Coronary artery (tissue), 2 donors: ENCODE results near the gene CINP.

Experiments
- DNase-seq: peaks from one replicate; pipeline ENCODE4 v3.0.0-alpha.2; 2017; ENCODE audit warnings: low spot score
- H3K27ac ChIP-seq, 2 donors: fragments of 200-600 bp; sonication (generic); one replicate each; pipeline ENCODE4 v1.5.1; 2016 to 2019
- H3K4me3 ChIP-seq: fragments of 200-600 bp; sonication (generic); 2 replicates; pipeline ENCODE4 v1.5.1; 2016; ENCODE audit warnings: mild to moderate bottlenecking, moderate library complexity
- TF ChIP-seq, protein P1 (sequence below): fragments of 200-600 bp; sonication (generic); IDR thresholded peaks from one replicate; pipeline ENCODE4 v1.5.1; 2019; ENCODE audit warnings: antibody characterized with exemption

Gene CINP

DNA sequence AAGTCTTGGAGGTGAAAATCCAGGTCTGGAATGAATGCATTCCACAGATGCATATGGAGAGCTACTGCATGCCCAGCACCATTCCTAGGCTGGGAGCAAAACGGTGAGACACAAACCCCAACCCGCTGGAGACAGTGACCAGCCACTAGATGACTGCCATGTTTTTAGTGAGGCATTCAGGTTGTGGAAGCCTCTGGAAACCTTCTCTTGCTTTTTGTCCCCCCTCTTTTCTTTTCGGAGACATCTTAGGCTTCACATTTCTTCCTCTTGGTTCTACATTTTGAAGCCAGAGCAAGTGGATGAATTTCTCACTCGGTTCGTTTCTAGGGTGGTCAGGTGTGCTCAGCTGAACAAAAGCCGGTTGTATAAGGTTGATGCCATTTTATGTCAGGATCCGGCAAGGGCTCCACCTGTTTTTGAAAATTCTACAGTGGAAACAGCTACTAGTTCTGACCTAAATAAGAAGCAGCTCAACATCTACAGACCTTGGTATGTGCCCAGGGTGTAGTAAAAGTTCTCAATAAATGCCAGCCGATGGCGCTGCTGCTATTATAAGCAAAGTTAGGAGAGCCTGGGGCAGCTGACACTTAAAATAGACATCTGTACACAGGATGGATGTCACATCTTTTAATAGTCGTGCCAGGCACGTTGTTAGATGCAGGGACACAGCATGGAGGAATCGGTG, 45.0 kb downstream of the CINP start:
- peak overlapping the region; percentile 69 for H3K4me3 ChIP-seq
- DNase-seq, result no peak
- peak overlapping the region; percentile 63 to 86 for H3K27ac ChIP-seq
- TF ChIP-seq, protein P1, sequence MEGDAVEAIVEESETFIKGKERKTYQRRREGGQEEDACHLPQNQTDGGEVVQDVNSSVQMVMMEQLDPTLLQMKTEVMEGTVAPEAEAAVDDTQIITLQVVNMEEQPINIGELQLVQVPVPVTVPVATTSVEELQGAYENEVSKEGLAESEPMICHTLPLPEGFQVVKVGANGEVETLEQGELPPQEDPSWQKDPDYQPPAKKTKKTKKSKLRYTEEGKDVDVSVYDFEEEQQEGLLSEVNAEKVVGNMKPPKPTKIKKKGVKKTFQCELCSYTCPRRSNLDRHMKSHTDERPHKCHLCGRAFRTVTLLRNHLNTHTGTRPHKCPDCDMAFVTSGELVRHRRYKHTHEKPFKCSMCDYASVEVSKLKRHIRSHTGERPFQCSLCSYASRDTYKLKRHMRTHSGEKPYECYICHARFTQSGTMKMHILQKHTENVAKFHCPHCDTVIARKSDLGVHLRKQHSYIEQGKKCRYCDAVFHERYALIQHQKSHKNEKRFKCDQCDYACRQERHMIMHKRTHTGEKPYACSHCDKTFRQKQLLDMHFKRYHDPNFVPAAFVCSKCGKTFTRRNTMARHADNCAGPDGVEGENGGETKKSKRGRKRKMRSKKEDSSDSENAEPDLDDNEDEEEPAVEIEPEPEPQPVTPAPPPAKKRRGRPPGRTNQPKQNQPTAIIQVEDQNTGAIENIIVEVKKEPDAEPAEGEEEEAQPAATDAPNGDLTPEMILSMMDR, result no peak

DNA sequence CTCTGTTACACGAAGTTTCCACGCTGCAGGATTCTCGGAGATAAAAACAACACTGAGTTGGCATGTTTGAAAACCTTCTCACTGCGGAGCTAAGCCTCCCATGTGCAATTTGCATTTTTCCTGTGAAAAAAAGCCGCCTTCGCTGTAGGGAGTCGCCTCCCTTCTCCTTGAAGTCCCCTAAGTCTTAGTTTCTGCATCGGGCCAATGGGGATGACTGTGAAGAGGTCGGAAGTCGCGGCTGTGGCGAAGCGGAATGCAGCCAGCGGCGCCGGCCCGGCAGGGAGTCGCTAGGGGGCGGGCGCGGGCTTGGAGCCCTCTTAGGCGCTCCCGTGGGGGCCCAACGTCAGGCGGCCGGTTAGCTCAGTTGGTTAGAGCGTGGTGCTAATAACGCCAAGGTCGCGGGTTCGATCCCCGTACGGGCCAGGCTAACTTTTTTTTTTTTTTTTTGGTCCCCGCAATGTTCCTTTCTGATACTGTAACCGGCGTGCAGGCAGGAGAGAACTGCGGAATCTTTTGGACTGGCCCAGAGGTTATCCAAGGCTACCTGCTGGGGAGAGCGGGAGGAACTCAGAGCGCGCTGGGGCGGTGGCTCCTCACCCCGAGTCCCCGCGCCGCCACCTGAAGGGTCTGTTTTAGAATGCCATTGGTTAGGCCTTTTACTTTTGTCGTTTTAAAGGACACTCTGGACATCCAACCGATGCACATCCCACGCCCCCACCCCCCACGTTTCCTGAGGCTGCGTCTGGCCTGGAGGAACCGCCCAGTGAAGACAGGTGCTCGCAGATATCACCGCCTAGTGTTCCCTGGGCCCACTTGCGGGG, 45.7 kb downstream of the CINP start:
- peak overlapping the region; percentile 69 for H3K4me3 ChIP-seq
- peak; percentile 97 for DNase-seq
- peak overlapping the region; percentile 63 to 86 for H3K27ac ChIP-seq
- TF ChIP-seq, protein P1, result peak; percentile 59

DNA sequence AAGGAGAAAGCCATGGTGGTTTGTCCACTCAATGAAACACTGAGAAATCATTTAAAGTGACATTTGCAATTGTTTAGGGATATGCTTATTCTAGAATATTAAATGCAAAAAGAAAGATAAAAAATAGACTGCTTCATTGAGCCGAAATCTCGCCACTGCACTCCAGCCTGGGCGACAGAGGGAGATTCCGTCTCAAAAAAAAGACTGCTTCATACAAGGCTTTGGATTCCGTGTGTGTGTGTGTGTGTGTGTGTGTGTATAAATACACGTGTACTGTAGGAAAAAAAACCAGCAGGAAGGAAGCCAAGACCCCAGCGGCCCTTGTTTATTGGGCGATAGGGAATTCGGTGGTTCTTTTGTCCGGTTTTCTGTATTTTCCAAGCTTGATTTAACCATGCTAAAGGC, 46.4 kb downstream of the CINP start:
- DNase-seq, result no peak
- H3K4me3 ChIP-seq, result peak overlapping the region; percentile 69
- H3K27ac ChIP-seq, result peak overlapping the region; percentile 63 to 75
- TF ChIP-seq, protein P1, result no peak

DNA sequence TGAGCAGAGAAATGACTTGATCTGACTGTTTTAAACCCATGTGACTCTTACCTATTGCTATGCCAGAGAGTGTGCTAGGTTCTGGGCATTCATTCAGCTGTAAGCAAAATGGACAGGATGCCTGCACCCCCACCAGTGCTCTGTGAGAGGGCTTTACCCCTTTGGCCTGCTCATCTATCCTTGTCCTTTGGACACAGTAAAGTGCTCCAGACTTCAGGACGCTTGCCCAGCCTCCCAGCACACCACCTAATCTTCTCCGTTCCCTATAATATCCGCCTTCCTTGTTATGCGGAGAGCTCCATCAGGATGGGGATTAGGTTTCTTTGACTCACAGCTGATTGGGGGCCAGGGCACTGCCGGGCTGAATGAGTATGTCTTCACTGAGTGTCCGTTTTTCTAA, 47.6 kb downstream of the CINP start:
- TF ChIP-seq, protein P1, result no peak
- Histone ChIP-seq H3K27ac (peak overlapping the region; percentile 3 to 41), H3K4me3 (no peak overlapping the region)
- DNase-seq, result no peak

DNA sequence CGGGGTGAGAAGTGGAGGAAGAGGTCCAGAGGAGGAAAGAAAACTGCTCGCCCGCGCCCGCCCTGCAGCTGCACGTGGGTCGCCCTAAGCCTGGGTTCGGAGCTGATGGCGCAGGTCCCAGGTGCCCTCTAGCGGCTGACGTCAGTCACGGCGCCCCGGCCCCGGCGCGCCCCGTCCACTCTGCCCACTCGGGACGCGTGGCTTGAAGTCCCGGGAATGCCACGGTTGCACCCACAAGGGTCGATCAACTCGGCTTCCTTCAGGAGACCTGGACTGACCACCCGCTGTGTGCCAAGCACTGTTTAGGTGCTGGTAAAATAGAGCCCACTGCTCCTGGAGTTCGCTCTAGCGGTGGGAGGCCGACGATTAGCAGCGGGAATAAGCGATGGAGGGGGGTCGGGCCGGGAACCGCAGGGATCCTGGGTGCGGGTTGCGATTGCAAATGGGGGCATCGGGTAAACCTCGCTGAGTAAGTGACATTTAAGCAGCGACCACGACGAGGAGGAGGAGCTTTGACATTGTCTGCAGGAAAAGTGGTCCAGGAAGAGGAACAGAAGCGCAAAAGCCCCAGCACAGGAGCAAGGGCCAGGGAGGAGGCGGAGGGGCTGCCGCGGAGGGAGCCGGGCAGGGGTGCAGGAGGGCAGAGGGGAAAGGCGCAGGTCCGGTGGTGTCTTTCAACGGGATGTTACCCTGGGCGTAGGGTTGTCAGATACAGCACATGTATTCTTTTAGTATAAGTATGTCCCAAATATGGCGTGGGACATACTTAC, 48.3 kb downstream of the CINP start:
- peak; percentile 87 for DNase-seq
- Histone ChIP-seq H3K4me3 (peak overlapping the region; percentile 74), H3K27ac (peak overlapping the region in 1 of 2 donors; percentile 0)
- TF ChIP-seq, protein P1, result peak; percentile 95

DNA sequence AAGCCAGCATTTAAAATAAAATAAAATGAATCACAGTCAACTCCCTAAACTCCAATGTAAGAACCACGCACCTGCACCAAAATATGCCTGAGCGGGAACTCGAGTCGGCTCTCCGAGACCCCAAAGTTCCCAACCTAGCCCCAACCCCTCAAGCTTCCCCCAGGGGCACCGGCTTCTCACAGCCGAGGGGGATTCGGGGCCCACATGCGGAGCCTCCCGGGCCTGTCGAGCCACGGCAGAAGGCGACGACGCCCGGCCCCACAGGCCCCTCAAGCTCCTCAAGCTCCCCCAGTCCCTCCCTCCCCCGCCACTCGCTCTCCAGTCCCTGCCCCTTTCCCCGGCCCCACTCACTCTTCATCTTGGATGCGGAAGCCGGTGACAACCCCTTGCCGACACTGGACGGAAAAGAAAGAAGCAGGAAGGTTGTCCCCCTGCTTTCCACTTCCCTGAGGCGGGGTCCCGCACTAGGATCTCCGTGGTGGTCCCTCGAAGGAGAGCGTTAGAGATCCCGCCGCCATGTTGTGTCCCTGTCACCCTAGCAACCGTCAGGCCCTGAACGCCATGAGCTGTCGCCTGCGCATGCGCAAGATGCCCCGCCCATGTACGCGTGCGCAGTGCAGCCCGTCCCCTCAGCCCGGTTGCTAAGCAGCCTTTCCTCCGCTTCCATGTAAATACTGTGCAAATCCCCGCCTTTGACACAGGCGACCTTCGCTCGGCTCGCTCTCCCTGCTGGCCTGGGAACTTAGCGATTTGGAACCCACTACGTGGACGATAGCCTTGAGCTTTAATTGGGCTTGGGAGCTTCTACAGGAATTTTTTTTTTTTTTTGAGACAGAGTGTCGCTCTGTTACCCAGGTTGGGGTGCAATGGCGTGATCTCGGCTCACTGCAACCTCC, 57.8 kb downstream of the CINP start, which contains the start of gene MOK:
Gene MOK (minus strand): TSS at position 554 of the 896 bp plus-strand sequence. CDS start 196 bp downstream, at position 358.
- Histone ChIP-seq H3K27ac (peak within 1 kb of the TSS; percentile 12 to 69), H3K4me3 (peak within 1 kb of the TSS; percentile 84)
- DNase-seq, result peak; percentile 98
- TF ChIP-seq, protein P1, result no peak
